OCI-LY7 (cell line): ENCODE data around the gene CDK5R1. TPM values are rescaled to one million over a fixed set of nuclear protein-coding genes. Genes with fewer than 3 reads are reported as not detected.

Experiments
- BruUV-seq: library from RNA; stranded (reverse); fragments of 400-500 nt; replicated peaks from 2 replicates; lab custom pipeline; 2021; lab: Mats Ljungman, UMichigan
- CTCF ChIA-PET: fragments of 300-600 bp; sonication (Branson Sonifier 250); formaldehyde crosslinking; loops from one replicate; lab custom pipeline; 2022; ENCODE audit warnings: antibody characterized with exemption; ENCODE audit not compliant: unreplicated experiment; lab: Charles Lee
- POLR2A ChIA-PET: fragments of 300-600 bp; sonication (Branson Sonifier 250); formaldehyde crosslinking; loops from one replicate; lab custom pipeline; 2022; ENCODE audit warnings: antibody characterized with exemption; lab: Charles Lee
- DNase-seq: peaks from one replicate; pipeline ENCODE4 v3.0.0-alpha.2; 2015; ENCODE audit warnings: low spot score
- H2AFZ ChIP-seq: fragments of 200-600 bp; sonication (generic), shearing (Covaris generic); 2 replicates; pipeline ENCODE4 v1.6.1; 2014; ENCODE audit warnings: mild to moderate bottlenecking, antibody characterized with exemption, low read length, moderate library complexity
- H3K27ac ChIP-seq: fragments of 200-600 bp; sonication (generic); 2 replicates; pipeline ENCODE4 v1.5.1; 2014; ENCODE audit warnings: mixed run types, low read depth, mild to moderate bottlenecking, moderate library complexity, low read length, inconsistent platforms; ENCODE audit not compliant: poor library complexity, severe bottlenecking
- H3K36me3 ChIP-seq: fragments of 200-600 bp; sonication (generic); 2 replicates; pipeline ENCODE4 v1.6.1; 2014; ENCODE audit warnings: mild to moderate bottlenecking, antibody characterized with exemption, low read length, moderate library complexity, mixed read lengths; ENCODE audit not compliant: insufficient read depth
- H3K4me1 ChIP-seq: fragments of 200-600 bp; sonication (generic); 2 replicates; pipeline ENCODE4 v1.5.1; 2014; ENCODE audit warnings: mild to moderate bottlenecking, low read length; ENCODE audit not compliant: insufficient read depth, poor library complexity, severe bottlenecking
- H3K4me2 ChIP-seq: fragments of 200-600 bp; sonication (generic); 2 replicates; pipeline ENCODE4 v1.6.1; 2014; ENCODE audit warnings: mild to moderate bottlenecking, low read length
- H3K4me3 ChIP-seq: fragments of 200-600 bp; sonication (generic); 2 replicates; pipeline ENCODE4 v1.5.1; 2014; ENCODE audit warnings: mild to moderate bottlenecking, low read depth, low read length; ENCODE audit not compliant: poor library complexity, severe bottlenecking
- H3K79me2 ChIP-seq: fragments of 200-600 bp; sonication (generic); 2 replicates; pipeline ENCODE4 v1.6.1; 2016; ENCODE audit warnings: low read depth, mild to moderate bottlenecking, low read length, moderate library complexity, mixed read lengths; ENCODE audit not compliant: insufficient read depth
- H3K9me2 ChIP-seq: fragments of 200-600 bp; sonication (generic); 2 replicates; pipeline ENCODE4 v1.6.1; 2016; ENCODE audit warnings: mild to moderate bottlenecking, low read length, mixed read lengths; ENCODE audit not compliant: insufficient read depth
- H3K9me3 ChIP-seq: fragments of 200-600 bp; sonication (generic); 2 replicates; pipeline ENCODE4 v1.6.1; 2014; ENCODE audit warnings: mild to moderate bottlenecking, mixed run types, low read length, mixed read lengths
- H4K20me1 ChIP-seq: fragments of 200-600 bp; sonication (generic); 2 replicates; pipeline ENCODE4 v1.6.1; 2014; ENCODE audit warnings: mild to moderate bottlenecking, antibody characterized with exemption, low read length, moderate library complexity, mixed read lengths; ENCODE audit not compliant: insufficient read depth
- CTCF ChIP-seq: fragments of 200-600 bp; sonication (generic); conservative IDR thresholded peaks from 2 replicates; pipeline ENCODE4 v1.5.1; 2014; ENCODE audit warnings: mild to moderate bottlenecking, antibody characterized with exemption, low read length, moderate library complexity, mixed read lengths
- EZH2phosphoT487 ChIP-seq: fragments of 200-600 bp; sonication (generic); IDR thresholded peaks from 2 replicates; pipeline ENCODE4 v1.6.1; 2018; ENCODE audit warnings: low read depth, borderline replicate concordance, mild to moderate bottlenecking, mixed run types, antibody characterized with exemption, low read length, moderate library complexity, mixed read lengths
- intact Hi-C: fragments of 100-400 bp; cut with micrococcal nuclease; formaldehyde crosslinking; loops from one replicate; pipeline ENCODE4 v1.10.0; 2022; ENCODE audit not compliant: unreplicated experiment
- total RNA-seq, 2 experiments: library from RNA; depleted of rRNA in 1 of 2; stranded (reverse); fragments of >200 nt in 1 of 2; shearing (Covaris generic) in 1 of 2; gene quantifications; 2 replicates each; pipeline ENCODE4 v1.2.3, GENCODE V29; 2014 to 2022

The CDK5R1 gene
- total RNA-seq, 2 experiments from 2014 or later: 1.3 to 2.2 TPM

GRCh38 chr17:32445497-32445896 is 41.3 kb upstream of the CDK5R1 start:
- BruUV-seq: TSS peak; percentile 56
- peak; percentile 11 for DNase-seq
- POLR2A ChIA-PET: interaction anchor here (0.6 kb wide), 1 partner anchor 23 kb away, joined by 3 read pairs; no protein-coding TSS in a partner anchor

GRCh38 chr17:32445971-32446370 is 40.8 kb upstream of the CDK5R1 start:
- Histone ChIP-seq H4K20me1 (peaks cover 22% of the 10 kb centered on the region; the same call in 1 of the 2 replicates), H3K4me3 (peak overlapping the region; percentile 99), H3K4me1 (peaks cover 25% of the 10 kb centered on the region), H3K4me2 (peak overlapping the region; percentile 91), H3K9me2 (no peaks in the 10 kb centered on the region), H3K27ac (no peak overlapping the region), H3K36me3 (peaks cover 54% of the 10 kb centered on the region), H3K9me3 (no peaks in the 10 kb centered on the region), H2AFZ (no peak overlapping the region), H3K79me2 (peaks cover 56% of the 10 kb centered on the region)
- BruUV-seq: no TSS peak
- CTCF ChIA-PET: no interaction called here
- TF ChIP-seq CTCF (no peak), EZH2phosphoT487 (no peak)
- intact Hi-C loops: no loop called here
- POLR2A ChIA-PET: interaction anchor here (0.6 kb wide), 1 partner anchor 23 kb away, joined by 3 read pairs; no protein-coding TSS in a partner anchor
- DNase-seq: peak; percentile 11

More at GRCh38 chr17:32445497-32445896, 41.3 kb upstream of the CDK5R1 start:
- Histone ChIP-seq H3K9me2 (no peaks in the 10 kb centered on the region), H3K9me3 (no peaks in the 10 kb centered on the region), H3K36me3 (peaks cover 49% of the 10 kb centered on the region), H2AFZ (peak overlapping the region; percentile 77; the same call in 1 of the 2 replicates), H3K79me2 (peaks cover 55% of the 10 kb centered on the region), H4K20me1 (peaks cover 22% of the 10 kb centered on the region; the same call in 1 of the 2 replicates), H3K27ac (peak overlapping the region; percentile 50), H3K4me1 (peaks cover 25% of the 10 kb centered on the region), H3K4me3 (peak overlapping the region; percentile 99), H3K4me2 (peak overlapping the region; percentile 91)
- intact Hi-C loops: no loop called here
- TF ChIP-seq EZH2phosphoT487: no peak
- TF ChIP-seq CTCF: no peak
- CTCF ChIA-PET: no interaction called here

GRCh38 chr17:32446949-32447348 is 39.8 kb upstream of the CDK5R1 start:
- Histone ChIP-seq H3K27ac (no peak overlapping the region), H3K9me3 (no peaks in the 10 kb centered on the region), H3K4me1 (peaks cover 25% of the 10 kb centered on the region), H2AFZ (no peak overlapping the region), H3K4me2 (peak overlapping the region; percentile 91), H3K4me3 (peak overlapping the region; percentile 99), H3K9me2 (no peaks in the 10 kb centered on the region), H3K36me3 (peaks cover 64% of the 10 kb centered on the region), H3K79me2 (peaks cover 65% of the 10 kb centered on the region), H4K20me1 (peaks cover 22% of the 10 kb centered on the region; the same call in 1 of the 2 replicates)
- ChIA-PET CTCF (no interaction called here), POLR2A (no interaction called here)
- intact Hi-C loops: no loop called here
- TF ChIP-seq CTCF: no peak
- no peak for TF ChIP-seq EZH2phosphoT487
- no peak for DNase-seq
- no TSS peak for BruUV-seq
